HG03097 (cell line): ENCODE measurements around the gene CELF4.

ENCODE experiments used
- ATAC-seq: cut with Tn5 transposase; IDR thresholded peaks from one replicate; pipeline ENCODE4 v1.9.1; 2021; ENCODE audit not compliant: unreplicated experiment, low FRiP score

CELF4 gene

GRCh38 chr18:37499044-37499443 lies 66.6 kb downstream of the CELF4 start:
- no peak for ATAC-seq

- no peak for ATAC-seq
These were observed 67.6 kb downstream of the CELF4 start for GRCh38 chr18:37497853-37498518.

GRCh38 chr18:37496568-37496967 lies 69.0 kb downstream of the CELF4 start:
- ATAC-seq: no peak

- no peak for ATAC-seq
These were observed 70.2 kb downstream of the CELF4 start for GRCh38 chr18:37495354-37495753.

GRCh38 chr18:37494406-37494805 lies 71.2 kb downstream of the CELF4 start:
- no peak for ATAC-seq

GRCh38 chr18:37493352-37493935 lies 72.2 kb downstream of the CELF4 start:
- ATAC-seq: no peak

- ATAC-seq: no peak
These were observed 72.6 kb downstream of the CELF4 start for GRCh38 chr18:37492952-37493351.

GRCh38 chr18:37491526-37491925 lies 74.1 kb downstream of the CELF4 start:
- no peak for ATAC-seq

- ATAC-seq: no peak
These were observed 75.6 kb downstream of the CELF4 start for GRCh38 chr18:37489998-37490397.

GRCh38 chr18:37489011-37489410 lies 76.6 kb downstream of the CELF4 start:
- ATAC-seq: no peak

- no peak for ATAC-seq
These were observed 78.2 kb downstream of the CELF4 start for GRCh38 chr18:37487400-37487867.

- ATAC-seq: no peak
These were observed 78.8 kb downstream of the CELF4 start for GRCh38 chr18:37486848-37487247.

GRCh38 chr18:37484983-37485834 lies 80.4 kb downstream of the CELF4 start:
- no peak for ATAC-seq

- no peak for ATAC-seq
These were observed 81.4 kb downstream of the CELF4 start for GRCh38 chr18:37483984-37484819.

- ATAC-seq: no peak
These were observed 82.2 kb downstream of the CELF4 start for GRCh38 chr18:37483221-37483971.

- no peak for ATAC-seq
These were observed 83.2 kb downstream of the CELF4 start for GRCh38 chr18:37482433-37482832.

- no peak for ATAC-seq
These were observed 83.6 kb downstream of the CELF4 start for GRCh38 chr18:37482002-37482401.

- no peak for ATAC-seq
These were observed 84.1 kb downstream of the CELF4 start for GRCh38 chr18:37481491-37481890.

GRCh38 chr18:37481072-37481471 lies 84.5 kb downstream of the CELF4 start:
- no peak for ATAC-seq
